ENCODE measurements around the gene STPG2. TPM values are rescaled to one million over a fixed set of nuclear protein-coding genes. Genes with fewer than 3 reads are reported as not detected.

Gene STPG2
- total and polyA plus RNA-seq, 2 of the 8 experiments (the other 6 are each of a cell fraction or from before 2014, with no cell fraction given) = 0.03 TPM; not detected in 1

- no peaks in the 10 kb centered on the region for H3K79me1 ChIP-seq (ENCODE audit: low read depth, low read length)
- H3K4ac ChIP-seq (replicated peaks; ENCODE audit: insufficient read length, low read depth, low read length) = no peak overlapping the region
- no peak overlapping the region for H2BK5ac ChIP-seq (ENCODE audit: low read depth, low read length)
- H3K56ac ChIP-seq (replicated peaks; ENCODE audit: insufficient read length, low read depth, low read length) = no peak overlapping the region
- H2AFZ ChIP-seq (ENCODE audit: low read length) = no peak overlapping the region
- no peak overlapping the region for H3K4me2 ChIP-seq (ENCODE audit: insufficient read depth in 1 of 2, low read depth in 2 of 2, low read length in 2 of 2)
- no peaks in the 10 kb centered on the region for H3K79me2 ChIP-seq (ENCODE audit: control insufficient read depth in 1 of 2, insufficient read depth in 2 of 2, low read length in 2 of 2)
- ChIA-PET CTCF (ENCODE audit: partially characterized antibody) (no interaction called here), POLR2A (ENCODE audit: partially characterized antibody) (no interaction called here)
- no peak overlapping the region for H4K91ac ChIP-seq (replicated peaks; ENCODE audit: insufficient read length, low read length)
- DNase-seq (ENCODE audit: low read depth in 1 of 2, low spot score in 2 of 2) = no peak
- no peak overlapping the region for H3K18ac ChIP-seq (ENCODE audit: extremely low read depth, low read length)
- H4K8ac ChIP-seq (ENCODE audit: extremely low read depth, insufficient read depth, low read length) = no peak overlapping the region
- no peak overlapping the region for H3K14ac ChIP-seq (ENCODE audit: insufficient read length)
- H3K23me2 ChIP-seq (ENCODE audit: low read depth, low read length) = no peaks in the 10 kb centered on the region
- H2BK120ac ChIP-seq (replicated peaks; ENCODE audit: low read depth, low read length) = no peak overlapping the region
- no peak overlapping the region for H4K5ac ChIP-seq (ENCODE audit: insufficient read length, low read depth, low read length)
- no peaks in the 10 kb centered on the region for H3K36me3 ChIP-seq (ENCODE audit: control insufficient read depth in 2 of 4, insufficient read depth in 4 of 4, low read length in 3 of 4)
- H3K9me3 ChIP-seq (ENCODE audit: insufficient read depth in 2 of 2, low read depth in 1 of 2, low read length in 1 of 2) = no peaks in the 10 kb centered on the region
- no peak overlapping the region for H3K9ac ChIP-seq (replicated peaks in 1 of 4; ENCODE audit: extremely low read depth in 1 of 4, low read depth in 3 of 4, low read length in 3 of 4)
- TF ChIP-seq JUND (IDR thresholded peaks at IDR 0.05; ENCODE audit: low read length) (no peak), RAD21 (IDR thresholded peaks at IDR 0.05 in 1 of 2, conservative IDR thresholded peaks at IDR 0.05 in 1 of 2; ENCODE audit: low read depth in 2 of 2, low read length in 2 of 2) (no peak)
- H3K23ac ChIP-seq (ENCODE audit: insufficient read length) = no peak overlapping the region
- H3K4me1 ChIP-seq (replicated peaks in 1 of 4; ENCODE audit: control insufficient read depth in 3 of 4, insufficient read depth in 4 of 4, low read length in 3 of 4) = no peaks in the 10 kb centered on the region
- H3K27ac ChIP-seq (ENCODE audit: low read depth, low read length) = no peak overlapping the region
- H3K4me3 ChIP-seq (ENCODE audit: extremely low read depth in 1 of 4, insufficient read depth in 2 of 4, low read depth in 3 of 4, low read length in 4 of 4) = no peak overlapping the region
- no peak overlapping the region for H2AK5ac ChIP-seq (ENCODE audit: low read depth, low read length)
- H2BK12ac ChIP-seq (ENCODE audit: low read depth, low read length) = no peak overlapping the region
- no peak overlapping the region for H2BK20ac ChIP-seq (ENCODE audit: low read length)
- H3K27me3 ChIP-seq (replicated peaks in 1 of 4; ENCODE audit: control insufficient read depth in 3 of 4, extremely low read depth in 1 of 4, insufficient read depth in 3 of 4, low read length in 3 of 4) = no peaks in the 10 kb centered on the region
- no peak for FAIRE-seq
- no peak overlapping the region for H2BK15ac ChIP-seq (ENCODE audit: low read length)
- H4K20me1 ChIP-seq (replicated peaks in 1 of 2; ENCODE audit: control insufficient read depth in 1 of 2, insufficient read depth in 2 of 2, low read length in 2 of 2) = no peaks in the 10 kb centered on the region
Measured at GRCh38 chr4:97643179-97643578, 500.1 kb downstream of the STPG2 start.

Data from H1 (cell line).